Vagina (tissue), 2 donors: ENCODE results near the gene EP400. TPM values are rescaled to one million over a fixed set of nuclear protein-coding genes. Genes with fewer than 3 reads are reported as not detected.

ENCODE experiments used
- DNase-seq, 2 donors: peaks; one replicate each; pipeline ENCODE4 v3.0.0-alpha.2; 2017; ENCODE audit errors: extremely low spot score in 2 of 2
- H3K27ac ChIP-seq: fragments of 200-600 bp; sonication (generic); one replicate; pipeline ENCODE4 v1.5.1; 2019
- H3K27me3 ChIP-seq: fragments of 200-600 bp; sonication (generic); one replicate; pipeline ENCODE4 v1.5.1; 2019
- H3K36me3 ChIP-seq, 2 donors: fragments of 200-600 bp; sonication (generic); one replicate each; pipeline ENCODE4 v1.5.1; 2017 to 2019
- H3K4me1 ChIP-seq: fragments of 200-600 bp; sonication (generic); one replicate; pipeline ENCODE4 v1.5.1; 2019
- H3K4me3 ChIP-seq, 2 donors: fragments of 200-600 bp; sonication (generic); 1 replicate in 1 of 2; 2 replicates in 1 of 2; pipeline ENCODE4 v1.5.1; 2016 to 2019
- H3K9me3 ChIP-seq: fragments of 200-600 bp; sonication (generic); one replicate; pipeline ENCODE4 v1.5.1; 2019
- POLR2A ChIP-seq, 2 donors: fragments of 450-650 bp; IDR thresholded peaks; one replicate each; pipeline ENCODE4 v1.6.1; 2017; ENCODE audit warnings: antibody characterized with exemption in 2 of 2, mild to moderate bottlenecking in 2 of 2, moderate library complexity in 2 of 2
- POLR2AphosphoS5 ChIP-seq, 2 donors: sonication (generic); formaldehyde crosslinking; IDR thresholded peaks; one replicate each; pipeline ENCODE4 v1.9.0; 2017; ENCODE audit warnings: antibody characterized with exemption in 2 of 2, mild to moderate bottlenecking in 2 of 2, low read depth in 1 of 2; ENCODE audit not compliant: insufficient read depth in 1 of 2
- intact Hi-C: fragments of 100-400 bp; cut with DNase I; formaldehyde crosslinking; loops from one replicate; pipeline ENCODE4 v1.15.1; 2023
- total RNA-seq: library from RNA; depleted of rRNA; stranded (reverse); fragments of >200 nt; gene quantifications from one replicate; pipeline ENCODE4 v1.2.3, GENCODE V29; 2016
- TF ChIP-seq, protein P1 (sequence below), 3 experiments: fragments of 450-650 bp in 2 of 3; fragments of 200-600 bp in 1 of 3; sonication (generic) in 1 of 3; IDR thresholded peaks; one replicate each; pipeline ENCODE4 v1.5.1; 2017 to 2019; ENCODE audit warnings: antibody characterized with exemption in 3 of 3, mild to moderate bottlenecking in 2 of 3, moderate library complexity in 2 of 3

The EP400 gene
- total RNA-seq, 1 donor from 2014 or later = 35.6 TPM

DNA sequence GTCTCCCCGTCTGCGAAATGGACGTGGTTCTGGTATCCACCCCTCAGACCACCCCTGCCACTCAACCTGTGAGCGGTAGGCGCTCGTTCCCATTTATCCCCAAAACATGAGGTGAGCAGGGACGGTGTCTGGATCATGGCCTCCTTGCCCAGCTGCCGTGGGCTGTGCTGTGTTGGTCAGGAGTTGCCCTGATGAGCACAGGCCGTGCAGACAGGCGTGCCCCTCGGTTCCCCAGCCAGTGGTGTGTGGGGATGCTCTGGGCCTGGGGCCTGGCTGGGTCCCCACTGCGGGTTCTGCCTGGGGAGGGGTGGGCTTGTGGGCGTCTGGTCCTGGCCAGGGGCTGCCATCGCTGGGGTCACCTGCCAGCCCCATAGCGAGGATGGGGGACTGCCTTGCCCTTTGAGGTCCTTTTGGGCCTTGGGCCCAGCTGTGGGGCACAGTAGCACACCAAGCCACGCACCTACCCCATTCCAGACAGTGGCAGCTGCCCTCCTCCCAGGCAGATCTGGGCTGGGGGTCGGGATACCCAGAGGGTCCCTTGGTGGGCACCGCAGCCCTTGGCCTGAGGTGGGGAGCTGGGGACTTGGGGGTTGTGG lies 31.9 kb upstream of the EP400 start:
- TF ChIP-seq POLR2A (IDR thresholded peaks at IDR 0.05) (no peak), POLR2AphosphoS5 (IDR thresholded peaks at IDR 0.05; ENCODE audit: insufficient read depth in 1 of 2, low read depth in 1 of 2) (no peak)
- TF ChIP-seq, protein P1, sequence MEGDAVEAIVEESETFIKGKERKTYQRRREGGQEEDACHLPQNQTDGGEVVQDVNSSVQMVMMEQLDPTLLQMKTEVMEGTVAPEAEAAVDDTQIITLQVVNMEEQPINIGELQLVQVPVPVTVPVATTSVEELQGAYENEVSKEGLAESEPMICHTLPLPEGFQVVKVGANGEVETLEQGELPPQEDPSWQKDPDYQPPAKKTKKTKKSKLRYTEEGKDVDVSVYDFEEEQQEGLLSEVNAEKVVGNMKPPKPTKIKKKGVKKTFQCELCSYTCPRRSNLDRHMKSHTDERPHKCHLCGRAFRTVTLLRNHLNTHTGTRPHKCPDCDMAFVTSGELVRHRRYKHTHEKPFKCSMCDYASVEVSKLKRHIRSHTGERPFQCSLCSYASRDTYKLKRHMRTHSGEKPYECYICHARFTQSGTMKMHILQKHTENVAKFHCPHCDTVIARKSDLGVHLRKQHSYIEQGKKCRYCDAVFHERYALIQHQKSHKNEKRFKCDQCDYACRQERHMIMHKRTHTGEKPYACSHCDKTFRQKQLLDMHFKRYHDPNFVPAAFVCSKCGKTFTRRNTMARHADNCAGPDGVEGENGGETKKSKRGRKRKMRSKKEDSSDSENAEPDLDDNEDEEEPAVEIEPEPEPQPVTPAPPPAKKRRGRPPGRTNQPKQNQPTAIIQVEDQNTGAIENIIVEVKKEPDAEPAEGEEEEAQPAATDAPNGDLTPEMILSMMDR (IDR thresholded peaks at IDR 0.05) = no peak
- Histone ChIP-seq H3K4me3 (no peak overlapping the region), H3K36me3 (peaks cover 0 to 84% of the 10 kb centered on the region in 2 donors), H3K27ac (no peak overlapping the region), H3K4me1 (no peaks in the 10 kb centered on the region), H3K27me3 (no peaks in the 10 kb centered on the region), H3K9me3 (no peaks in the 10 kb centered on the region)
- intact Hi-C loops = no loop called here
- no peak for DNase-seq

- Histone ChIP-seq H3K4me1 (no peaks in the 10 kb centered on the region), H3K36me3 (peaks cover 0 to 82% of the 10 kb centered on the region in 2 donors), H3K4me3 (no peak overlapping the region), H3K27me3 (no peaks in the 10 kb centered on the region), H3K9me3 (no peaks in the 10 kb centered on the region), H3K27ac (no peak overlapping the region)
- TF ChIP-seq, protein P1 (IDR thresholded peaks at IDR 0.05) = no peak
- TF ChIP-seq POLR2A (IDR thresholded peaks at IDR 0.05) (no peak), POLR2AphosphoS5 (IDR thresholded peaks at IDR 0.05; ENCODE audit: insufficient read depth in 1 of 2, low read depth in 1 of 2) (no peak)
- DNase-seq = no peak
- intact Hi-C loops = no loop called here
Observed at GRCh38 chr12:131918311-131919050, 31.3 kb upstream of the EP400 start.

- Histone ChIP-seq H3K4me1 (no peaks in the 10 kb centered on the region), H3K9me3 (no peaks in the 10 kb centered on the region), H3K36me3 (peaks cover 0 to 78% of the 10 kb centered on the region in 2 donors), H3K4me3 (no peak overlapping the region), H3K27ac (no peak overlapping the region), H3K27me3 (no peaks in the 10 kb centered on the region)
- TF ChIP-seq POLR2A (IDR thresholded peaks at IDR 0.05) (no peak), POLR2AphosphoS5 (IDR thresholded peaks at IDR 0.05; ENCODE audit: insufficient read depth in 1 of 2, low read depth in 1 of 2) (no peak)
- TF ChIP-seq, protein P1 (IDR thresholded peaks at IDR 0.05) = no peak
- intact Hi-C loops = no loop called here
- DNase-seq = no peak
Observed at GRCh38 chr12:131919051-131919347, 30.7 kb upstream of the EP400 start.

- TF ChIP-seq, protein P1 (IDR thresholded peaks at IDR 0.05) = no peak
- TF ChIP-seq POLR2A (IDR thresholded peaks at IDR 0.05) = no peak
- no peak for TF ChIP-seq POLR2AphosphoS5 (IDR thresholded peaks at IDR 0.05; ENCODE audit: insufficient read depth in 1 of 2, low read depth in 1 of 2)
- intact Hi-C loops = no loop called here
- Histone ChIP-seq H3K4me1 (no peaks in the 10 kb centered on the region), H3K27me3 (no peaks in the 10 kb centered on the region), H3K4me3 (no peak overlapping the region), H3K9me3 (no peaks in the 10 kb centered on the region), H3K36me3 (peaks cover 0 to 72% of the 10 kb centered on the region in 2 donors), H3K27ac (no peak overlapping the region)
- DNase-seq = no peak
Observed at GRCh38 chr12:131919366-131920156, 30.2 kb upstream of the EP400 start.
